ENCODE measurements around the gene ARHGEF37. TPM values are rescaled to one million over a fixed set of nuclear protein-coding genes. Genes with fewer than 3 reads are reported as not detected.

Gene ARHGEF37
- total and polyA plus RNA-seq, 9 of the 15 experiments (the other 6 are each of a cell fraction or from before 2014, with no cell fraction given), result 0.01 to 0.27 (median 0.05) TPM

DNA sequence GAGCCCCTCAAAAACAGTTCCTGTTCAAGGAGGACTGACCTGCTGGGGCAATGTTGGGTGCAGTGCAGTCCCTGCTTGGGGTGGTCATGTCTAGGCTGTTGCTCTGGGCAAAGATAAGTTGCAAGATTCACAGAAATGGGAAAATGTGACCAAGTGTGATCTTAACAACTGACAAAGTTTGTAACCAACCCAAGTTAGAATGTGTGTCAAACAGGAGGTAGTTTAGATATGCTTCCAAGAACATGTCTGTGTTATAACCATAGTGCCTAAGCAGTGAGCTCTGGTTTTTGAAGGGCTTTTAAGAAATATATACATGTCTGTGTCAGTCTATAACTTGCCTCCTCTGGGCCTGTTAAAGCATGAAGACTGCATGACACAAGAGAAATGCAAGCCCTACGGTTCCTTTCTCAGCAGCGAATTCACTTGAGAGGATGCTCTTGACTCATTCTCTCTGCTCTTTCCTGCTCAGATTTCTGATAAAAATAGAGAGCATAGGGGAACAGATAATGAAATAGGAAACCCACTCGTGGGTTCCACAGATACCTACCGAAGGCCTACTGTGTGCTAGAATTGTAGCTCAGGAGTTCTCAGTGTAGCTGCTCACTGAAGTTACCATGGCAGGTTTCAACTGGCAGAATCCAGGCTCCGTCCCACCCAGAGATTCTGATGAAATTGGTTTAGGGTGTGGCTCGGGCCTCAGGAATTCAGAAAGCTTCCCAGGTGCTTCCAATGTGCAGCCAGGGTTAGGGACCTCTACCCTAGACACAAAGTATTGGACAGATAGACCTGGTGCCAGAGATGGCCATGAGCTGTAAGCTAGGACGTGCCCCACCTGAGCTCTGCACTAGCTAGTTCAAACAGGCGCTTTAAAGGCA is 52.4 kb downstream of the ARHGEF37 start:
- Histone ChIP-seq H4K20me1 (replicated peaks; ENCODE audit: control insufficient read depth, insufficient read depth, low read length) (no peaks in the 10 kb centered on the region), H3K79me2 (ENCODE audit: control insufficient read depth, insufficient read depth, low read length) (no peaks in the 10 kb centered on the region), H3K27ac (ENCODE audit: extremely low read depth, low read depth, low read length) (peak overlapping the region; percentile 78; the same call in 2 of the 3 replicates), H3K9ac (ENCODE audit: insufficient read depth in 1 of 2, low read depth in 2 of 2, low read length in 2 of 2) (no peak overlapping the region; a peak in 1 of 4 replicates), H3K4me3 (no peak overlapping the region), H3K4me2 (ENCODE audit: insufficient read depth, low read length) (peak overlapping the region; percentile 69; the same call in 1 of the 2 replicates), H3K36me3 (ENCODE audit: control insufficient read depth, insufficient read depth, low read length) (no peaks in the 10 kb centered on the region), H3K9me1 (ENCODE audit: control insufficient read depth, insufficient read depth, low read length) (no peaks in the 10 kb centered on the region), H3K9me3 (replicated peaks; ENCODE audit: control insufficient read depth, insufficient read depth, low read depth, low read length) (no peaks in the 10 kb centered on the region), H3K4me1 (replicated peaks in 1 of 2; ENCODE audit: control insufficient read depth in 2 of 2, insufficient read depth in 2 of 2, low read length in 2 of 2) (peaks cover 23 to 26% of the 10 kb centered on the region in 2 experiments), H2AFZ (ENCODE audit: low read depth, low read length) (peak overlapping the region; percentile 81; the same call in 1 of the 2 replicates), H3K27me3 (ENCODE audit: control insufficient read depth in 2 of 2, insufficient read depth in 2 of 2, low read length in 2 of 2) (no peaks in the 10 kb centered on the region)
- TF ChIP-seq, protein P1, sequence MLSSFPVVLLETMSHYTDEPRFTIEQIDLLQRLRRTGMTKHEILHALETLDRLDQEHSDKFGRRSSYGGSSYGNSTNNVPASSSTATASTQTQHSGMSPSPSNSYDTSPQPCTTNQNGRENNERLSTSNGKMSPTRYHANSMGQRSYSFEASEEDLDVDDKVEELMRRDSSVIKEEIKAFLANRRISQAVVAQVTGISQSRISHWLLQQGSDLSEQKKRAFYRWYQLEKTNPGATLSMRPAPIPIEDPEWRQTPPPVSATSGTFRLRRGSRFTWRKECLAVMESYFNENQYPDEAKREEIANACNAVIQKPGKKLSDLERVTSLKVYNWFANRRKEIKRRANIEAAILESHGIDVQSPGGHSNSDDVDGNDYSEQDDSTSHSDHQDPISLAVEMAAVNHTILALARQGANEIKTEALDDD (IDR thresholded peaks at IDR 0.05), result 0 out of 2 replicates have a peak, but pooled peaks have one; percentile 44
- TF ChIP-seq ZNF24 (IDR thresholded peaks at IDR 0.05), result no peak
- TF ChIP-seq CBFA2T3 (IDR thresholded peaks at IDR 0.05), result peak; percentile 29; the same call in 1 of the 2 replicates
- TF ChIP-seq ZKSCAN1 (IDR thresholded peaks at IDR 0.05; ENCODE audit: low read depth, low read length), result peak; percentile 93; the same call in 1 of the 2 replicates
- TF ChIP-seq, protein P2, sequence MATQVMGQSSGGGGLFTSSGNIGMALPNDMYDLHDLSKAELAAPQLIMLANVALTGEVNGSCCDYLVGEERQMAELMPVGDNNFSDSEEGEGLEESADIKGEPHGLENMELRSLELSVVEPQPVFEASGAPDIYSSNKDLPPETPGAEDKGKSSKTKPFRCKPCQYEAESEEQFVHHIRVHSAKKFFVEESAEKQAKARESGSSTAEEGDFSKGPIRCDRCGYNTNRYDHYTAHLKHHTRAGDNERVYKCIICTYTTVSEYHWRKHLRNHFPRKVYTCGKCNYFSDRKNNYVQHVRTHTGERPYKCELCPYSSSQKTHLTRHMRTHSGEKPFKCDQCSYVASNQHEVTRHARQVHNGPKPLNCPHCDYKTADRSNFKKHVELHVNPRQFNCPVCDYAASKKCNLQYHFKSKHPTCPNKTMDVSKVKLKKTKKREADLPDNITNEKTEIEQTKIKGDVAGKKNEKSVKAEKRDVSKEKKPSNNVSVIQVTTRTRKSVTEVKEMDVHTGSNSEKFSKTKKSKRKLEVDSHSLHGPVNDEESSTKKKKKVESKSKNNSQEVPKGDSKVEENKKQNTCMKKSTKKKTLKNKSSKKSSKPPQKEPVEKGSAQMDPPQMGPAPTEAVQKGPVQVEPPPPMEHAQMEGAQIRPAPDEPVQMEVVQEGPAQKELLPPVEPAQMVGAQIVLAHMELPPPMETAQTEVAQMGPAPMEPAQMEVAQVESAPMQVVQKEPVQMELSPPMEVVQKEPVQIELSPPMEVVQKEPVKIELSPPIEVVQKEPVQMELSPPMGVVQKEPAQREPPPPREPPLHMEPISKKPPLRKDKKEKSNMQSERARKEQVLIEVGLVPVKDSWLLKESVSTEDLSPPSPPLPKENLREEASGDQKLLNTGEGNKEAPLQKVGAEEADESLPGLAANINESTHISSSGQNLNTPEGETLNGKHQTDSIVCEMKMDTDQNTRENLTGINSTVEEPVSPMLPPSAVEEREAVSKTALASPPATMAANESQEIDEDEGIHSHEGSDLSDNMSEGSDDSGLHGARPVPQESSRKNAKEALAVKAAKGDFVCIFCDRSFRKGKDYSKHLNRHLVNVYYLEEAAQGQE (IDR thresholded peaks at IDR 0.05; ENCODE audit: borderline replicate concordance), result peak; percentile 19; the same call in 1 of the 2 replicates
- TF ChIP-seq, protein P2 (CRISPR knock-in tag; IDR thresholded peaks at IDR 0.05; ENCODE audit: low read depth), result no peak
- WGBS (ENCODE audit: insufficient coverage, low coverage, missing lambda C conversion rate), result 49% methylated on average over 8 of the region's 8 CpGs
- FAIRE-seq (peak; percentile 48), DNase-seq (ENCODE audit: extremely low read depth in 1 of 4, low spot score in 3 of 4) (peak in 1 of 4 experiments; percentile 41), ATAC-seq (no peak)
- BruUV-seq (replicated peaks), result no TSS peak
- POLR2A ChIA-PET, result interaction anchor here (1.0 to 1.9 kb wide), 3 partner anchors 18 to 196 kb away, joined by 3 to 7 read pairs (median 4); no protein-coding TSS in a partner anchor
- in situ Hi-C loops (cut with MboI), result loop anchor here (10.0 kb wide), 1 partner anchor 581 kb away; no protein-coding TSS in a partner anchor
- intact Hi-C loops (cut with micrococcal nuclease), result no loop called here
- CTCF ChIA-PET (ENCODE audit: low intra/inter-chr PET ratio), result interaction anchor here (1.3 to 1.9 kb wide), 2 partner anchors 195 to 199 kb away, joined by 4 to 5 read pairs; no protein-coding TSS in a partner anchor

Data from K562 (cell line).